Measurements from ENCODE around the gene NDUFS6. TPM values are rescaled to one million over a fixed set of nuclear protein-coding genes. Genes with fewer than 3 reads are reported as not detected.

NDUFS6 gene
- total RNA-seq, 4 donors from 2014 or later, result 28.2 to 62.0 (median 40.3) TPM

- H3K27me3 ChIP-seq, result no peaks in the 10 kb centered on the region
- H3K36me3 ChIP-seq, result peaks cover 0 to 93% (median 2%) of the 10 kb centered on the region in 3 donors
- H3K4me1 ChIP-seq, result no peaks in the 10 kb centered on the region
- DNase-seq (ENCODE audit: low spot score in 2 of 2), result no peak
- H3K9me3 ChIP-seq, result peaks cover 0 to 12% (median 0%) of the 10 kb centered on the region in 4 donors
- H3K4me3 ChIP-seq, result no peak overlapping the region
- H3K27ac ChIP-seq, result no peak overlapping the region
- TF ChIP-seq EP300 (IDR thresholded peaks at IDR 0.05) (no peak), CTCF (IDR thresholded peaks at IDR 0.05) (no peak), POLR2A (IDR thresholded peaks at IDR 0.05) (no peak)
- WGBS, 2 donors, result 80 to 95% methylated on average over 12 of the region's 12 CpGs
These were observed 22.3 kb downstream of the NDUFS6 start for GRCh38 chr5:1823381-1824034.

- H3K9me3 ChIP-seq, result peaks cover 0 to 6% (median 0%) of the 10 kb centered on the region in 4 donors
- TF ChIP-seq EP300 (IDR thresholded peaks at IDR 0.05), result no peak
- no peak for TF ChIP-seq POLR2A (IDR thresholded peaks at IDR 0.05)
- no peak for TF ChIP-seq CTCF (IDR thresholded peaks at IDR 0.05)
- DNase-seq (ENCODE audit: low spot score in 2 of 2), result no peak
- no peak overlapping the region for H3K27ac ChIP-seq
- no peaks in the 10 kb centered on the region for H3K27me3 ChIP-seq
- H3K4me3 ChIP-seq, result no peak overlapping the region
- H3K4me1 ChIP-seq, result no peaks in the 10 kb centered on the region
- WGBS, 2 donors, result 88 to 96% methylated on average over 25 of the region's 25 CpGs
- peaks cover 0 to 88% (median 2%) of the 10 kb centered on the region in 3 donors for H3K36me3 ChIP-seq
These were observed 23.1 kb downstream of the NDUFS6 start for GRCh38 chr5:1824109-1824821.

- H3K4me1 ChIP-seq, result no peaks in the 10 kb centered on the region
- peaks cover 0 to 86% (median 2%) of the 10 kb centered on the region in 3 donors for H3K36me3 ChIP-seq
- no peak overlapping the region for H3K27ac ChIP-seq
- DNase-seq (ENCODE audit: low spot score in 2 of 2), result no peak
- TF ChIP-seq EP300 (IDR thresholded peaks at IDR 0.05) (no peak), CTCF (IDR thresholded peaks at IDR 0.05) (no peak), POLR2A (IDR thresholded peaks at IDR 0.05) (no peak)
- 94 to 96% methylated on average over 18 to 23 of the region's 27 CpGs for WGBS, 2 donors
- H3K27me3 ChIP-seq, result no peaks in the 10 kb centered on the region
- peaks cover 0 to 5% (median 0%) of the 10 kb centered on the region in 4 donors for H3K9me3 ChIP-seq
- H3K4me3 ChIP-seq, result no peak overlapping the region
These were observed 24.0 kb downstream of the NDUFS6 start for GRCh38 chr5:1824903-1825841.

GRCh38 chr5:1826235-1826980, 25.2 kb downstream of the NDUFS6 start:
- peaks cover 0 to 5% (median 0%) of the 10 kb centered on the region in 4 donors for H3K9me3 ChIP-seq
- H3K27ac ChIP-seq, result no peak overlapping the region
- peaks cover 0 to 81% (median 2%) of the 10 kb centered on the region in 3 donors for H3K36me3 ChIP-seq
- no peak for TF ChIP-seq CTCF (IDR thresholded peaks at IDR 0.05)
- no peak for TF ChIP-seq POLR2A (IDR thresholded peaks at IDR 0.05)
- TF ChIP-seq EP300 (IDR thresholded peaks at IDR 0.05), result no peak
- no peak overlapping the region for H3K4me3 ChIP-seq
- H3K27me3 ChIP-seq, result no peaks in the 10 kb centered on the region
- no peak for DNase-seq (ENCODE audit: low spot score in 2 of 2)
- no peaks in the 10 kb centered on the region for H3K4me1 ChIP-seq
- WGBS, 2 donors, result 83 to 86% methylated on average over 20 to 22 of the region's 26 CpGs
